HepG2 (cell line): ENCODE data around the gene ALAS2.

Source experiments
- ATAD3A ChIP-seq: sonication (generic); formaldehyde crosslinking; IDR thresholded peaks from 2 replicates; pipeline ENCODE4 v1.4.0; 2020; ENCODE audit warnings: missing genetic modification reagents
- CEBPG ChIP-seq: IDR thresholded peaks from 2 replicates; pipeline ENCODE4 v1.6.1; 2016
- EP300 ChIP-seq, 3 experiments: sonication (generic) in 1 of 3; formaldehyde crosslinking in 1 of 3; IDR thresholded peaks; 2 replicates each; pipeline versions ENCODE4 v1.5.1 to v1.6.1; 2011 to 2020; ENCODE audit warnings: low read depth in 2 of 3, low read length in 2 of 3, borderline replicate concordance in 1 of 3, improper control_type of control experiment in 1 of 3, mild to moderate bottlenecking in 1 of 3, missing genetic modification reagents in 1 of 3, moderate library complexity in 1 of 3
- MAFF ChIP-seq: IDR thresholded peaks from 2 replicates; pipeline ENCODE4 v1.6.1; 2011; ENCODE audit warnings: low read depth, low read length, improper control_type of control experiment
- MYC ChIP-seq: sonication (generic); formaldehyde crosslinking; IDR thresholded peaks from 2 replicates; pipeline ENCODE4 v1.9.0; 2021; ENCODE audit warnings: missing genetic modification reagents, borderline replicate concordance
- NR2F6 ChIP-seq, 2 experiments: IDR thresholded peaks; 2 replicates each; pipeline ENCODE4 v1.6.1; 2016; ENCODE audit warnings: antibody characterized with exemption in 1 of 2, mild to moderate bottlenecking in 1 of 2
- RXRA ChIP-seq: sonication (generic); formaldehyde crosslinking; IDR thresholded peaks from 2 replicates; pipeline ENCODE4 v1.5.1; 2020; ENCODE audit warnings: missing genetic modification reagents
- SIN3A ChIP-seq: IDR thresholded peaks from 2 replicates; pipeline ENCODE4 v1.6.1; 2011; ENCODE audit warnings: low read depth, mild to moderate bottlenecking, control low read depth, low read length, borderline replicate concordance
- SMAD3 ChIP-seq: sonication (generic); formaldehyde crosslinking; IDR thresholded peaks from 2 replicates; pipeline ENCODE4 v1.4.0; 2020; ENCODE audit warnings: missing genetic modification reagents
- TP53 ChIP-seq: sonication (generic); formaldehyde crosslinking; conservative IDR thresholded peaks from 2 replicates; pipeline ENCODE4 v1.4.0; 2020; ENCODE audit warnings: missing genetic modification reagents
- ZNF558 ChIP-seq: sonication (generic); formaldehyde crosslinking; IDR thresholded peaks from 2 replicates; pipeline ENCODE4 v1.9.0; 2022; ENCODE audit warnings: mild to moderate bottlenecking, missing genetic modification reagents, borderline replicate concordance
- ZNF800 ChIP-seq: sonication (generic); formaldehyde crosslinking; IDR thresholded peaks from 2 replicates; pipeline ENCODE4 v1.4.0; 2020; ENCODE audit warnings: missing genetic modification reagents
- TF ChIP-seq, protein P1 (sequence below): sonication (generic); formaldehyde crosslinking; IDR thresholded peaks from 2 replicates; pipeline ENCODE4 v1.5.0; 2020; ENCODE audit warnings: mild to moderate bottlenecking, missing genetic modification reagents, moderate library complexity

DNA sequence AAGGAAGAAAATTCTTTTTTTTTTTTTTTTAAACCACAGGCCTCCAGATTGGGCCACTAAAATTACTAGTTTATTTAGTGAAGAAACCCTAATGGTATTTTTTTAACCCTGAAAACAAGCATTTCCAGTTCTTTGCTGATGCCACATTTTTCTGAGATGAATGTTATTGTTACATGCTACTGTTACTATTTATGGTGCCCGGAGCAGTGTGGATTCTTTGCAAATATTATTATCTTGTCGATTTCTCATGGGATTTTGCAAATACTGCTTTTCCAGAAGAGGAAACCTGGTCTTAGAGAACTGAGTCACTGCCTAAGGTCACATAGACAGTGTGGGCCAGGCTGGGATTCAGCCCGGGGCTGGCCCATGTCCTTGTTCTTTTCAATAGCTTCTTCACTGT is 8.7 kb upstream of the ALAS2 start:
- TF ChIP-seq, protein P1, sequence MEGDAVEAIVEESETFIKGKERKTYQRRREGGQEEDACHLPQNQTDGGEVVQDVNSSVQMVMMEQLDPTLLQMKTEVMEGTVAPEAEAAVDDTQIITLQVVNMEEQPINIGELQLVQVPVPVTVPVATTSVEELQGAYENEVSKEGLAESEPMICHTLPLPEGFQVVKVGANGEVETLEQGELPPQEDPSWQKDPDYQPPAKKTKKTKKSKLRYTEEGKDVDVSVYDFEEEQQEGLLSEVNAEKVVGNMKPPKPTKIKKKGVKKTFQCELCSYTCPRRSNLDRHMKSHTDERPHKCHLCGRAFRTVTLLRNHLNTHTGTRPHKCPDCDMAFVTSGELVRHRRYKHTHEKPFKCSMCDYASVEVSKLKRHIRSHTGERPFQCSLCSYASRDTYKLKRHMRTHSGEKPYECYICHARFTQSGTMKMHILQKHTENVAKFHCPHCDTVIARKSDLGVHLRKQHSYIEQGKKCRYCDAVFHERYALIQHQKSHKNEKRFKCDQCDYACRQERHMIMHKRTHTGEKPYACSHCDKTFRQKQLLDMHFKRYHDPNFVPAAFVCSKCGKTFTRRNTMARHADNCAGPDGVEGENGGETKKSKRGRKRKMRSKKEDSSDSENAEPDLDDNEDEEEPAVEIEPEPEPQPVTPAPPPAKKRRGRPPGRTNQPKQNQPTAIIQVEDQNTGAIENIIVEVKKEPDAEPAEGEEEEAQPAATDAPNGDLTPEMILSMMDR (CRISPR knock-in tag): no peak
- no peak for TF ChIP-seq TP53 (CRISPR knock-in tag)
- no peak for TF ChIP-seq MAFF
- TF ChIP-seq SIN3A: no peak
- TF ChIP-seq ATAD3A: no peak
- TF ChIP-seq RXRA (CRISPR knock-in tag): no peak
- no peak for TF ChIP-seq SMAD3 (CRISPR knock-in tag)
- no peak for TF ChIP-seq ZNF800 (CRISPR knock-in tag)
- TF ChIP-seq ZNF558 (CRISPR knock-in tag): no peak
- TF ChIP-seq CEBPG: no peak
- TF ChIP-seq NR2F6 (IDR thresholded peaks at IDR 0.05): no peak
- TF ChIP-seq NR2F6 (CRISPR knock-in tag; IDR thresholded peaks at IDR 0.05): no peak
- no peak for TF ChIP-seq EP300 (IDR thresholded peaks at IDR 0.05; ENCODE audit: low read depth in 2 of 2, low read length in 2 of 2)
- TF ChIP-seq EP300 (CRISPR knock-in tag; IDR thresholded peaks at IDR 0.05; ENCODE audit: borderline replicate concordance): no peak
- no peak for TF ChIP-seq MYC (CRISPR knock-in tag)
